SU-DHL-6 (cell line): Measurements from ENCODE around the gene CALN1.

Source experiments
- H2AFZ ChIP-seq: fragments of 200-600 bp; sonication (generic); 2 replicates; pipeline ENCODE4 v1.6.1; 2014; ENCODE audit warnings: low read depth, mild to moderate bottlenecking, moderate library complexity, mixed read lengths, antibody characterized with exemption, low read length; ENCODE audit not compliant: severe bottlenecking
- H3F3A ChIP-seq: fragments of 200-600 bp; shearing (Covaris generic); 2 replicates; pipeline ENCODE4 v1.6.0; 2016; ENCODE audit warnings: antibody characterized with exemption, mild to moderate bottlenecking; ENCODE audit not compliant: insufficient read depth
- H3K27ac ChIP-seq: fragments of 200-600 bp; sonication (generic); 2 replicates; pipeline ENCODE4 v1.5.1; 2016; ENCODE audit warnings: low read depth, mild to moderate bottlenecking, low read length, moderate library complexity, mixed read lengths
- H3K27me3 ChIP-seq: fragments of 200-600 bp; sonication (generic), shearing (Covaris generic); 2 replicates; pipeline ENCODE4 v1.6.0; 2014; ENCODE audit warnings: mild to moderate bottlenecking, low read length
- H3K36me3 ChIP-seq: fragments of 200-600 bp; sonication (generic); 2 replicates; pipeline ENCODE4 v1.6.1; 2014; ENCODE audit warnings: mild to moderate bottlenecking, low read length, mixed read lengths
- H3K4me2 ChIP-seq: fragments of 300-600, 200-600 bp; shearing (Covaris generic), sonication (generic); 2 replicates; pipeline ENCODE4 v1.6.0; 2014; ENCODE audit warnings: low read length, low read depth, mild to moderate bottlenecking; ENCODE audit not compliant: poor library complexity, severe bottlenecking
- H3K4me3 ChIP-seq: fragments of 200-600 bp; sonication (generic); 2 replicates; pipeline ENCODE4 v1.5.1; 2014; ENCODE audit warnings: antibody characterized with exemption, low read length, mild to moderate bottlenecking, mixed read lengths; ENCODE audit not compliant: insufficient read depth, poor library complexity, severe bottlenecking
- H3K79me2 ChIP-seq: fragments of 200-600 bp; sonication (generic); 2 replicates; pipeline ENCODE4 v1.6.1; 2014; ENCODE audit warnings: mild to moderate bottlenecking, low read length, moderate library complexity; ENCODE audit not compliant: insufficient read depth
- H3K9ac ChIP-seq: fragments of 200-600 bp; sonication (generic); 2 replicates; pipeline ENCODE4 v1.7.0; 2014; ENCODE audit warnings: mild to moderate bottlenecking, low read length
- H3K9me2 ChIP-seq: fragments of 200-600 bp; sonication (generic); replicated peaks from 2 replicates; pipeline ENCODE4 v1.6.1; 2014; ENCODE audit warnings: low read length; ENCODE audit not compliant: insufficient read depth
- H3K9me3 ChIP-seq: fragments of 200-600 bp; sonication (generic); 2 replicates; pipeline ENCODE4 v1.6.1; 2014; ENCODE audit warnings: low read length, mixed read lengths; ENCODE audit not compliant: insufficient read depth
- H4K20me1 ChIP-seq: fragments of 200-600 bp; sonication (generic); 2 replicates; pipeline ENCODE4 v1.6.1; 2014; ENCODE audit warnings: low read depth, mild to moderate bottlenecking, antibody characterized with exemption, low read length, moderate library complexity, mixed read lengths
- EZH2phosphoT487 ChIP-seq: fragments of 200-600 bp; sonication (generic), shearing (Covaris generic); conservative IDR thresholded peaks from 2 replicates; pipeline ENCODE4 v1.6.1; 2018; ENCODE audit warnings: mild to moderate bottlenecking, antibody characterized with exemption, low read length, moderate library complexity, mixed read lengths
- TF ChIP-seq, protein P1 (sequence below): fragments of 200-600 bp; sonication (generic); IDR thresholded peaks from one replicate; pipeline ENCODE4 v1.5.1; 2017; ENCODE audit warnings: antibody characterized with exemption, mild to moderate bottlenecking, low read length, moderate library complexity; ENCODE audit not compliant: insufficient read depth, poor library complexity, severe bottlenecking

Gene CALN1

DNA sequence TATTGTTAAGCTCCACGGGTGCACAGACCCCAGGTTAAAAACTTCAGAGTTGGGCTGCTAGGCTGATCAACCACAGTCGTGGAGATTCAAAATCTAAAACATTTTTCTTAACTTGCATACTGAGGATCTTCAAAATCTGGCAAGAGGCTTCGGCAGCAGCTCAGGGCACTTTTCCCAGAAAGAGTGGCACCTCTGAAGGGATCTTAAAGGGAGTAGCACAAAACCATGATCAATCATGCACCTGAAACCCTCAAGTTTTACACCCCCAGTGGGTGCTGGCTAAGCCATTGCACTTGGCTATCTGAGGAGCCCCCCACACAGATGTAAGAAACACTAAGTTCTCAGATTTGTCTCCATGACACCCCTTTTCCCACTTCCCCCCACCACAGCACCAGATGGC lies 151.7 kb downstream of the CALN1 start:
- no peaks in the 10 kb centered on the region for H3K9me2 ChIP-seq
- H3K36me3 ChIP-seq: no peaks in the 10 kb centered on the region
- no peaks in the 10 kb centered on the region for H3K9me3 ChIP-seq
- H3K27ac ChIP-seq: no peak overlapping the region
- no peak overlapping the region for H3K4me2 ChIP-seq
- H3F3A ChIP-seq: no peaks in the 10 kb centered on the region
- no peaks in the 10 kb centered on the region for H3K79me2 ChIP-seq
- no peak overlapping the region for H3K9ac ChIP-seq
- no peak overlapping the region for H2AFZ ChIP-seq
- no peaks in the 10 kb centered on the region for H4K20me1 ChIP-seq
- no peak overlapping the region for H3K4me3 ChIP-seq
- no peaks in the 10 kb centered on the region for H3K27me3 ChIP-seq
- TF ChIP-seq EZH2phosphoT487: no peak
- TF ChIP-seq, protein P1, sequence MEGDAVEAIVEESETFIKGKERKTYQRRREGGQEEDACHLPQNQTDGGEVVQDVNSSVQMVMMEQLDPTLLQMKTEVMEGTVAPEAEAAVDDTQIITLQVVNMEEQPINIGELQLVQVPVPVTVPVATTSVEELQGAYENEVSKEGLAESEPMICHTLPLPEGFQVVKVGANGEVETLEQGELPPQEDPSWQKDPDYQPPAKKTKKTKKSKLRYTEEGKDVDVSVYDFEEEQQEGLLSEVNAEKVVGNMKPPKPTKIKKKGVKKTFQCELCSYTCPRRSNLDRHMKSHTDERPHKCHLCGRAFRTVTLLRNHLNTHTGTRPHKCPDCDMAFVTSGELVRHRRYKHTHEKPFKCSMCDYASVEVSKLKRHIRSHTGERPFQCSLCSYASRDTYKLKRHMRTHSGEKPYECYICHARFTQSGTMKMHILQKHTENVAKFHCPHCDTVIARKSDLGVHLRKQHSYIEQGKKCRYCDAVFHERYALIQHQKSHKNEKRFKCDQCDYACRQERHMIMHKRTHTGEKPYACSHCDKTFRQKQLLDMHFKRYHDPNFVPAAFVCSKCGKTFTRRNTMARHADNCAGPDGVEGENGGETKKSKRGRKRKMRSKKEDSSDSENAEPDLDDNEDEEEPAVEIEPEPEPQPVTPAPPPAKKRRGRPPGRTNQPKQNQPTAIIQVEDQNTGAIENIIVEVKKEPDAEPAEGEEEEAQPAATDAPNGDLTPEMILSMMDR: no peak

DNA sequence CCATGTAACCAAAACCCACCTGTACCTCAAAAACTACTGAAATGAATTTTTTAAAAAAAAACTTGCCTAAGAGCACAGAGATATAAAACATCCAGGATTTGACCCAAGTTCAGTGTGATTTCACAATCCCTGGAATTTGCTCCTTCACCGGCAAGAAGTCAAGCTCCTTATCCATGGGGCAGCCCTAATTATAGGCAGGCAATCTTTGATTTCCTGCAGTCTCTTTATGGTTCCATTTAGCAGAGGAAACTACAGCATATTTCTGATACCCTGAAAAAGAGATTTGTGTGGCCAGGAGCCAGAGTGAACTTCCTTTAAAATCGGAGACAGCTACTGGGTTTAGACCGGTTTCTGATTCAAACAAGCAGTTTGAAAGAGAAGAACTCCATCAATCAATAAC lies 154.1 kb downstream of the CALN1 start:
- Histone ChIP-seq H3K9me3 (no peaks in the 10 kb centered on the region), H3K79me2 (no peaks in the 10 kb centered on the region), H3K36me3 (no peaks in the 10 kb centered on the region), H3K27me3 (no peaks in the 10 kb centered on the region), H3K9me2 (no peaks in the 10 kb centered on the region), H3K4me3 (no peak overlapping the region), H4K20me1 (no peaks in the 10 kb centered on the region), H3K4me2 (no peak overlapping the region), H3F3A (no peaks in the 10 kb centered on the region), H3K9ac (no peak overlapping the region), H2AFZ (no peak overlapping the region), H3K27ac (no peak overlapping the region)
- TF ChIP-seq, protein P1: no peak
- TF ChIP-seq EZH2phosphoT487: no peak

- Histone ChIP-seq H3F3A (no peaks in the 10 kb centered on the region), H3K4me2 (no peak overlapping the region), H3K9ac (no peak overlapping the region), H3K9me2 (no peaks in the 10 kb centered on the region), H3K36me3 (no peaks in the 10 kb centered on the region), H2AFZ (no peak overlapping the region), H3K27me3 (no peaks in the 10 kb centered on the region), H3K4me3 (no peak overlapping the region), H3K79me2 (no peaks in the 10 kb centered on the region), H3K9me3 (no peaks in the 10 kb centered on the region), H3K27ac (no peak overlapping the region), H4K20me1 (no peaks in the 10 kb centered on the region)
- TF ChIP-seq, protein P1: no peak
- TF ChIP-seq EZH2phosphoT487: no peak
Measured at GRCh38 chr7:72254455-72254854, 157.7 kb downstream of the CALN1 start.
